ENCODE results near the gene PATE3. TPM values are rescaled to one million over a fixed set of nuclear protein-coding genes. Genes with fewer than 3 reads are reported as not detected.

The PATE3 gene
- polyA plus RNA-seq, 1 donor from 2014 or later, result not detected

DNA sequence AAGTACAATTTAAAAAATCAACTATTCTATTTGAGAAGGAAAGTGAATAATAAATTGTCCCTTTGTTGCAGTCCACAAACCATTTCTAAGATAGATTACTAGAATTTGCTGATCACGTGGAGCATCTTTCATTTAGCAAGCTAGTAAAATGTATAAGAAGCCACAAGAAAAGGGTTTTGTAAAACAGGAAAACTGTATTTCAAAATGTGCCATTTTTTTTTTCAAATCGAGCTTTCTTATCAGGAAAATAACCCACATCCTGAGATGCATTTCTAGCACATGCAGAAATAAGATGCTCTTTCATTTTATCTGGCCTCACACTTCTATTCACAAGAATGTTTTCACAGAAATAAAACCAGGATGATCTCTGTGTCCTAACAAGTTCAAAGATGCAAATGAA lies 3.2 kb upstream of the PATE3 start:
- H3K4me1 Mint-ChIP-seq, result no peaks in the 10 kb centered on the region
- no peak overlapping the region for H3K4me3 Mint-ChIP-seq
- H3K27me3 Mint-ChIP-seq, result peaks cover 5% of the 10 kb centered on the region
- no peak overlapping the region for H3K27ac Mint-ChIP-seq
- H3K36me3 Mint-ChIP-seq, result peaks cover 3% of the 10 kb centered on the region
- H3K9me3 Mint-ChIP-seq, result peaks cover 0 to 3% (median 0%) of the 10 kb centered on the region in 3 donors

DNA sequence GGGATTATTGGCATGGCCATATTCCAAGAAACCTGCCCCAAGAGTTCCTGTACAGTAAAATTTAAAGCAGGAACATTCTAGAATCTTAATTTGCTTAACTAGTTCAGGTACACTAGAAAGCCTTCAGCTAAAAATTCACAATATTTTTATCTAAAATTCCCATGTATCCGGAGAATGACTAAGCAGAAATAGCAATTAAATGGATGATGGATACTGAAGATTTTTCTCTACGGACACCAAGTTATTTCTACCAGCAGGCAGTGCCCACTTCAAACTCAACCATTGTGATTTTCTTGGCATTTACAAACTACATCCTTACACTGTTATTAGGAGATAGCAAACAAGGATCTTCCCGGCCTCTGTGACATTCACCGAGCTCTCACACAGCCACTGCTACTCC lies 2.9 kb downstream of the PATE3 start:
- Mint-ChIP-seq H3K36me3 (peaks cover 2% of the 10 kb centered on the region), H3K4me1 (no peaks in the 10 kb centered on the region), H3K4me3 (no peak overlapping the region), H3K27me3 (peaks cover 3% of the 10 kb centered on the region), H3K9me3 (peaks cover 5 to 22% (median 12%) of the 10 kb centered on the region in 3 donors), H3K27ac (no peak overlapping the region)

DNA sequence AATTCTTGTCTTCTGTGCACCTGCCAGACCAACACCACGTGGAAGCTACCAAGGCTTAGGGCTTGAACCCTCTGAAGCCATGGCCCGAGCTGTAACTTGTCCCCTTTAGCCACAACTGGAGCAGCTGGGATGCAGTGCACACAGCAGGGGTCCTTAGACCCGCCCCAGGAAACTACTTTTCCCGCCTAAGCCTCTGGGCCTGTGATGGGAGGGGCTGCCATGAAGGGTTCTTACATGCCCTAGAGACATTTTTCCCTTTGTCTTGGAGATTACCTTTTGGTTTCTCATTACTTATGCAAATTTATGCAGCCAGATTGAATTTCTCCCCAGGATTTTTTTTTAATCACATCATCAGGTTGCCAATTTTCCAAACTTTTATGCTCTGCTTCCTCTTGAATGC lies 9.7 kb downstream of the PATE3 start:
- Mint-ChIP-seq H3K36me3 (no peaks in the 10 kb centered on the region), H3K4me3 (no peak overlapping the region), H3K27ac (no peak overlapping the region), H3K4me1 (no peaks in the 10 kb centered on the region), H3K9me3 (peaks cover 14 to 48% (median 29%) of the 10 kb centered on the region in 3 donors), H3K27me3 (peaks cover 3% of the 10 kb centered on the region)

DNA sequence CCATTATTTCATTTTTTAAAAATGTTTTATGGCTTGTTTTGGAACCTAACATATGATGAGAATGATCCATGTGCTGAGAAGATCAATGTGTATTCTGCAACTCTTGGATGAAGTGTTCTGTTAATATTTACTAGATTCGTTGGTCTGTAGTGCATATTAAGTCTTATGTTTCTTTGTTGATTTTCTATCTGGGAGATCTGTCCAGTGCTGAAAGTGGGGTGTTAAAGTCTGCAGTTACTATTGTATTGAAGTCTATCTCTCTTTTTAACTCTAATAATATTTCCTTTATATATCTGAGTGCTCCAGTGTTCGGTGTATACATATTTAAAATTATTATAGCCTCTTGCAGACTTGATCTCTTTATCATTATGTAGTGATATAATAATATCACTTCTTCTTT lies 11.9 kb downstream of the PATE3 start:
- Mint-ChIP-seq H3K4me3 (no peak overlapping the region), H3K27me3 (peaks cover 2% of the 10 kb centered on the region), H3K36me3 (no peaks in the 10 kb centered on the region), H3K4me1 (no peaks in the 10 kb centered on the region), H3K9me3 (peaks cover 11 to 38% (median 26%) of the 10 kb centered on the region in 3 donors), H3K27ac (no peak overlapping the region)

GRCh38 chr11:125802387-125802786 lies 14.5 kb downstream of the PATE3 start:
- peaks cover 1% of the 10 kb centered on the region for H3K27me3 Mint-ChIP-seq
- H3K4me3 Mint-ChIP-seq, result no peak overlapping the region
- peaks cover 10 to 28% (median 22%) of the 10 kb centered on the region in 3 donors for H3K9me3 Mint-ChIP-seq
- no peak overlapping the region for H3K27ac Mint-ChIP-seq
- no peaks in the 10 kb centered on the region for H3K36me3 Mint-ChIP-seq
- H3K4me1 Mint-ChIP-seq, result no peaks in the 10 kb centered on the region

GRCh38 chr11:125807909-125808308 lies 20.0 kb downstream of the PATE3 start:
- Mint-ChIP-seq H3K4me3 (peak overlapping the region in 1 of 4 donors; percentile 17), H3K27ac (no peak overlapping the region), H3K4me1 (no peaks in the 10 kb centered on the region), H3K27me3 (no peaks in the 10 kb centered on the region), H3K9me3 (peaks cover 4 to 15% (median 8%) of the 10 kb centered on the region in 3 donors), H3K36me3 (no peaks in the 10 kb centered on the region)

DNA sequence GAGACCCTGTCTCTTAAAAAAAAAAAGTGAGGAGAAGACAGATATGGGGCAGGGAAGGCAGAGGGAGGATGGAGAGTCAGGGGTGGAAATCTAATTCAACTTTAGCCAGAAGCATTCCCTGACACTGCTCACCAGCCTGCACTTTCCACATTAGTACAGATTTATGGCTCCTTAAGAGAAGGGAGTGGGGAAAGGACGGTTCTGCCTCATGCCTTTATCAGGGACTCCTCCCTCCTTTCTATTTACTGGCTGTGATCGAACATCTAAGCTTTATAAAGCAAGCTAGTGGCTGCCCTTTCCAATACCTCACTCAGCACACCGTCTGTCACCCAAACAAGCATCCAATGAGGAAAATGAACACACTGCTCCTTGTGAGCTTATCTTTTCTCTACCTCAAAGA lies 45.1 kb downstream of the PATE3 start, which contains the start of gene PATE4:
TSS of gene PATE4 (plus strand) at position 301 of the 400 bp plus-strand sequence. CDS start at position 345, 44 bp downstream.
- Mint-ChIP-seq H3K27me3 (peaks cover 2% of the 10 kb centered on the region), H3K27ac (no peak within 1 kb of the TSS), H3K9me3 (peaks cover 3 to 10% (median 7%) of the 10 kb centered on the region in 3 donors), H3K4me3 (no peak within 1 kb of the TSS), H3K4me1 (no peaks in the 10 kb centered on the region), H3K36me3 (no peaks in the 10 kb centered on the region)

- Mint-ChIP-seq H3K4me3 (no peak overlapping the region), H3K36me3 (peaks cover 2% of the 10 kb centered on the region), H3K27ac (no peak overlapping the region), H3K9me3 (peaks cover 3 to 7% (median 7%) of the 10 kb centered on the region in 3 donors), H3K4me1 (no peaks in the 10 kb centered on the region), H3K27me3 (no peaks in the 10 kb centered on the region)
Measured at GRCh38 chr11:125835748-125836147, 47.8 kb downstream of the PATE3 start.

Other genes with a start within 250 kb of the PATE3 start
- gene EI24, start 218.7 kb upstream of the PATE3 start, polyA plus RNA-seq, result 41.8 TPM
- gene STT3A, start 195.3 kb upstream of the PATE3 start, polyA plus RNA-seq, result 57.7 TPM
- 2.8 TPM for gene CHEK1, start 163.0 kb upstream of the PATE3 start, polyA plus RNA-seq
- gene ACRV1, start 107.3 kb upstream of the PATE3 start, polyA plus RNA-seq, result not detected
- gene PATE1, start 41.8 kb upstream of the PATE3 start, polyA plus RNA-seq, result not detected
- not detected for gene PATE2, start 9.3 kb upstream of the PATE3 start, polyA plus RNA-seq
- gene PATE4, start 45.2 kb downstream of the PATE3 start, polyA plus RNA-seq, result not detected
- 12.5 TPM for gene HYLS1, start 99.5 kb downstream of the PATE3 start, polyA plus RNA-seq
- gene PUS3, start 115.1 kb downstream of the PATE3 start, polyA plus RNA-seq, result 10.0 TPM
- gene DDX25, start 116.4 kb downstream of the PATE3 start, polyA plus RNA-seq, result 0.08 TPM
- not detected for gene VSIG10L2, start 157.9 kb downstream of the PATE3 start, polyA plus RNA-seq

All from IgD-negative memory B cell (primary cell).